ENCODE measurements around the gene PRSS12.
"Not testable (repeated sequence)": the region's sequence is repeated elsewhere in the genome, so short reads cannot be mapped to it uniquely, and the experiment has no call there.

Gene PRSS12

GRCh38 chr4:118277243-118277642, 75.6 kb downstream of the PRSS12 start:
- DNase-seq (ENCODE audit: low read depth) = no peak
- no peak overlapping the region for H3K4me3 ChIP-seq (ENCODE audit: low read depth, low read length)
- in situ Hi-C loops (cut with HindIII; ENCODE audit: low sequenced_read_pairs) = no loop called here

GRCh38 chr4:118276580-118276979, 76.2 kb downstream of the PRSS12 start:
- DNase-seq (ENCODE audit: low read depth) = no peak
- in situ Hi-C loops (cut with HindIII; ENCODE audit: low sequenced_read_pairs) = no loop called here
- TF ChIP-seq, protein P1, sequence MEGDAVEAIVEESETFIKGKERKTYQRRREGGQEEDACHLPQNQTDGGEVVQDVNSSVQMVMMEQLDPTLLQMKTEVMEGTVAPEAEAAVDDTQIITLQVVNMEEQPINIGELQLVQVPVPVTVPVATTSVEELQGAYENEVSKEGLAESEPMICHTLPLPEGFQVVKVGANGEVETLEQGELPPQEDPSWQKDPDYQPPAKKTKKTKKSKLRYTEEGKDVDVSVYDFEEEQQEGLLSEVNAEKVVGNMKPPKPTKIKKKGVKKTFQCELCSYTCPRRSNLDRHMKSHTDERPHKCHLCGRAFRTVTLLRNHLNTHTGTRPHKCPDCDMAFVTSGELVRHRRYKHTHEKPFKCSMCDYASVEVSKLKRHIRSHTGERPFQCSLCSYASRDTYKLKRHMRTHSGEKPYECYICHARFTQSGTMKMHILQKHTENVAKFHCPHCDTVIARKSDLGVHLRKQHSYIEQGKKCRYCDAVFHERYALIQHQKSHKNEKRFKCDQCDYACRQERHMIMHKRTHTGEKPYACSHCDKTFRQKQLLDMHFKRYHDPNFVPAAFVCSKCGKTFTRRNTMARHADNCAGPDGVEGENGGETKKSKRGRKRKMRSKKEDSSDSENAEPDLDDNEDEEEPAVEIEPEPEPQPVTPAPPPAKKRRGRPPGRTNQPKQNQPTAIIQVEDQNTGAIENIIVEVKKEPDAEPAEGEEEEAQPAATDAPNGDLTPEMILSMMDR (IDR thresholded peaks at IDR 0.05; ENCODE audit: low read depth, low read length, missing control alignments) = no peak
- no peak overlapping the region for H3K4me3 ChIP-seq (ENCODE audit: low read depth, low read length)

More at GRCh38 chr4:118277243-118277642, 75.6 kb downstream of the PRSS12 start:
- TF ChIP-seq, protein P1 (IDR thresholded peaks at IDR 0.05; ENCODE audit: low read depth, low read length, missing control alignments) = no peak

GRCh38 chr4:118273642-118274041, 79.2 kb downstream of the PRSS12 start:
- no peak overlapping the region for H3K4me3 ChIP-seq (ENCODE audit: low read depth, low read length)
- in situ Hi-C loops (cut with HindIII; ENCODE audit: low sequenced_read_pairs) = no loop called here
- TF ChIP-seq, protein P1 (IDR thresholded peaks at IDR 0.05; ENCODE audit: low read depth, low read length, missing control alignments) = no peak
- no peak for DNase-seq (ENCODE audit: low read depth)

- no peak overlapping the region for H3K4me3 ChIP-seq (ENCODE audit: low read depth, low read length)
- in situ Hi-C loops (cut with HindIII; ENCODE audit: low sequenced_read_pairs) = no loop called here
- no peak for DNase-seq (ENCODE audit: low read depth)
- TF ChIP-seq, protein P1 (IDR thresholded peaks at IDR 0.05; ENCODE audit: low read depth, low read length, missing control alignments) = no peak
Measured at GRCh38 chr4:118271788-118272187, 81.0 kb downstream of the PRSS12 start.

- DNase-seq (ENCODE audit: low read depth) = peak; percentile 55
- no peak overlapping the region for H3K4me3 ChIP-seq (ENCODE audit: low read depth, low read length)
- in situ Hi-C loops (cut with HindIII; ENCODE audit: low sequenced_read_pairs) = no loop called here
- TF ChIP-seq, protein P1 (IDR thresholded peaks at IDR 0.05; ENCODE audit: low read depth, low read length, missing control alignments) = peak; percentile 11
Measured at GRCh38 chr4:118270492-118270891, 82.3 kb downstream of the PRSS12 start.

DNA sequence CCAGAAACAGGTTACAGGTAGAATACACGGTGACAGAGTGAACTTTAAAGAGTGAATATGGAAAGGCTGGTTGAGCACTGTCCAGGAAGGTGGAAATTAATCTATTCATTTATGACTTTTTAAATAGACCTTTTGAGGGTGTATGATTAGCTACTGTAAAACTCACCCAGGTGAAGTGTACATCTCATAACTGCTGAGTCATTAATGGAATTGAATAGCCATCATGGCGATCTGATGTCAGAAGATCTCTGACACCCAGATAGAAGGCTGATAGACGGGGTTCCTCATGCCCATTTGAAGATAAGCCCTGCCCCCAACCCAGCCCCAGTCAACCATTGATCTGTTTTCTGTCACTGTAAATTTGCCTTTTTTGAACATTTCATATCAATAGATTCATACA, 84.0 kb downstream of the PRSS12 start:
- TF ChIP-seq, protein P1 (IDR thresholded peaks at IDR 0.05; ENCODE audit: low read depth, low read length, missing control alignments) = no peak
- in situ Hi-C loops (cut with HindIII; ENCODE audit: low sequenced_read_pairs) = no loop called here
- H3K4me3 ChIP-seq (ENCODE audit: low read depth, low read length) = no peak overlapping the region
- DNase-seq (ENCODE audit: low read depth) = no peak

GRCh38 chr4:118266145-118266496, 86.7 kb downstream of the PRSS12 start:
- in situ Hi-C loops (cut with HindIII; ENCODE audit: low sequenced_read_pairs); H3K4me3 ChIP-seq (ENCODE audit: low read depth, low read length); DNase-seq (ENCODE audit: low read depth): not testable (repeated sequence)

All from astrocyte of the cerebellum (primary cell).